K562 (cell line): Measurements from ENCODE around the gene SPATC1L. TPM values are rescaled to one million over a fixed set of nuclear protein-coding genes. Genes with fewer than 3 reads are reported as not detected.

ENCODE experiments used
- ATAC-seq: fragments of 200-7000 bp; cut with Tn5 transposase; 3 replicates; pipeline ENCODE4 v1.9.1; 2020; ENCODE audit warnings: moderate library complexity
- BruUV-seq: library from RNA; stranded (reverse); fragments of 400-500 nt; replicated peaks from 2 replicates; lab custom pipeline; 2021; lab: Mats Ljungman, UMichigan
- CTCF ChIA-PET: fragments of 300-600 bp; formaldehyde crosslinking; extraction: SDS; loops from one replicate; lab custom pipeline; 2021; ENCODE audit warnings: low intra/inter-chr PET ratio; lab: Yijun Ruan, JAX
- POLR2A ChIA-PET: fragments of 300-600, 350-650 bp; sonication (Branson Sonifier 250); formaldehyde crosslinking; extraction: SDS; loops from one replicate; lab custom pipeline; 2021; ENCODE audit warnings: antibody characterized with exemption, inconsistent platforms; lab: Yijun Ruan, JAX
- DNase-seq, 4 experiments: peaks; one replicate each; pipeline versions ENCODE4 v3.0.0 to v3.0.0-alpha.2; 2011 to 2018; ENCODE audit warnings: low spot score in 3 of 4, mixed read lengths in 3 of 4; ENCODE audit errors: extremely low read depth in 1 of 4
- FAIRE-seq: peaks from 2 replicates; lab custom pipeline; 2011; peaks lifted over from hg19 to GRCh38; lab: Jason Lieb, UNC
- H2AFZ ChIP-seq: 2 replicates; pipeline ENCODE4 v1.6.0; 2011; ENCODE audit warnings: low read depth, low read length, control low read depth, inconsistent platforms
- H3K27ac ChIP-seq: fragments of 200-600 bp; 3 replicates; pipeline ENCODE4 v1.8.0; 2011; ENCODE audit warnings: low read depth, mild to moderate bottlenecking, control low read depth, inconsistent platforms, low read length, moderate library complexity, mixed read lengths; ENCODE audit errors: extremely low read depth
- H3K27me3 ChIP-seq, 2 experiments: fragments of 300-600 bp in 1 of 2; 2 replicates in 1 of 2; 3 replicates in 1 of 2; pipeline versions ENCODE4 v1.6.0 to v1.8.0; 2011; ENCODE audit warnings: inconsistent platforms in 2 of 2, low read length in 2 of 2, mild to moderate bottlenecking in 1 of 2, mixed read lengths in 1 of 2, moderate library complexity in 1 of 2; ENCODE audit not compliant: control insufficient read depth in 2 of 2, insufficient read depth in 2 of 2
- H3K36me3 ChIP-seq: fragments of 300-600 bp; 3 replicates; pipeline ENCODE4 v1.8.0; 2011; ENCODE audit warnings: mild to moderate bottlenecking, low read length, inconsistent platforms; ENCODE audit not compliant: control insufficient read depth, insufficient read depth
- H3K4me1 ChIP-seq, 2 experiments: fragments of 200-600 bp in 1 of 2; replicated peaks in 1 of 2; 2 replicates in 1 of 2; 3 replicates in 1 of 2; pipeline versions ENCODE4 v1.5.1 to v1.8.0; 2011; ENCODE audit warnings: inconsistent platforms in 2 of 2, low read length in 2 of 2, mild to moderate bottlenecking in 1 of 2, mixed read lengths in 1 of 2, moderate library complexity in 1 of 2; ENCODE audit not compliant: control insufficient read depth in 2 of 2, insufficient read depth in 2 of 2
- H3K4me2 ChIP-seq: 2 replicates; pipeline ENCODE4 v1.6.1; 2011; ENCODE audit warnings: low read length, control low read depth, inconsistent platforms, mixed read lengths; ENCODE audit not compliant: insufficient read depth
- H3K4me3 ChIP-seq: fragments of 200-600 bp; sonication (generic), shearing (Covaris generic); 2 replicates; pipeline ENCODE4 v1.5.1; 2016; ENCODE audit warnings: control low read depth, inconsistent platforms
- H3K79me2 ChIP-seq: fragments of 200-600 bp; 3 replicates; pipeline ENCODE4 v1.8.0; 2011; ENCODE audit warnings: low read length, inconsistent platforms; ENCODE audit not compliant: control insufficient read depth, insufficient read depth
- H3K9ac ChIP-seq, 2 experiments: 2 replicates each; pipeline versions ENCODE4 v1.6.0 to v1.6.1; 2011; ENCODE audit warnings: low read depth in 2 of 2, low read length in 2 of 2, control low read depth in 1 of 2, inconsistent platforms in 1 of 2, mild to moderate bottlenecking in 1 of 2, mixed read lengths in 1 of 2; ENCODE audit not compliant: insufficient read depth in 1 of 2
- H3K9me1 ChIP-seq: one replicate; pipeline ENCODE4 v1.6.0; 2011; ENCODE audit warnings: inconsistent platforms, mild to moderate bottlenecking, low read length, moderate library complexity; ENCODE audit not compliant: control insufficient read depth, insufficient read depth
- H3K9me3 ChIP-seq: replicated peaks from 2 replicates; pipeline ENCODE4 v1.5.1; 2011; ENCODE audit warnings: low read depth, low read length, inconsistent platforms; ENCODE audit not compliant: control insufficient read depth, insufficient read depth
- H4K20me1 ChIP-seq: replicated peaks from 2 replicates; pipeline ENCODE4 v1.6.1; 2011; ENCODE audit warnings: low read length, inconsistent platforms, mixed read lengths; ENCODE audit not compliant: control insufficient read depth, insufficient read depth
- POLR2G ChIP-seq: fragments of 200-400 bp; formaldehyde crosslinking; IDR thresholded peaks from 2 replicates; pipeline ENCODE4 v1.6.1; 2017; ENCODE audit warnings: low read depth, mild to moderate bottlenecking, antibody characterized with exemption, low read length, moderate library complexity
- ZNF444 ChIP-seq: fragments of 250-450 bp; sonication (Bioruptor Pico); IDR thresholded peaks from 2 replicates; pipeline ENCODE4 v1.4.0; 2020; ENCODE audit warnings: mild to moderate bottlenecking, moderate library complexity
- WGBS: fragments of 100-300 bp; shearing (Covaris generic); methylation state at CpG from one replicate; pipeline ENCODE4 v1.1.6; 2016; ENCODE audit warnings: low coverage, mixed read lengths; ENCODE audit not compliant: insufficient coverage; ENCODE audit errors: missing lambda C conversion rate; 5-methylcytosine and 5-hydroxymethylcytosine counted together
- in situ Hi-C: fragments of 300-500 bp; cut with MboI; formaldehyde crosslinking; loops from 4 replicates; pipeline ENCODE4 v1.15.0; 2018; ENCODE audit warnings: inconsistent platforms, mixed read lengths
- intact Hi-C: fragments of 100-400 bp; cut with micrococcal nuclease; formaldehyde crosslinking; loops from 2 replicates; pipeline ENCODE4 v1.14.2; 2022
- polyA plus RNA-seq, 8 experiments: library from polyadenylated mRNA; depleted of rRNA in 4 of 8; stranded (reverse) in 5 of 8; unstranded in 3 of 8; fragments of >200 nt; fragmentation: Nextera tagmentation in 2 of 8; fragmentation: Illumina TruSeq in 1 of 8; extraction: Ambion mirVana in 2 of 8; extraction: Trizol in 1 of 8; gene quantifications; 2 replicates each; pipeline versions ENCODE4 v1.2.1 to v1.2.3, GENCODE V29; 2011 to 2014; ENCODE audit warnings: inconsistent platforms in 1 of 8, missing spikeins in 1 of 8
- total RNA-seq, 7 experiments: library from RNA; depleted of rRNA in 6 of 7; stranded (reverse); fragments of >200 nt in 6 of 7; fragmentation: Illumina TruSeq in 2 of 7; extraction: Trizol in 2 of 7; gene quantifications; 2 replicates each; pipeline versions ENCODE4 v1.2.1 to v1.2.3, GENCODE V29; 2011 to 2021; ENCODE audit warnings: low replicate concordance in 1 of 7

SPATC1L gene
- total and polyA plus RNA-seq, 9 of the 15 experiments (the other 6 are each of a cell fraction or from before 2014, with no cell fraction given) = 0.14 to 121 (median 34.0) TPM; not detected in 1

DNA sequence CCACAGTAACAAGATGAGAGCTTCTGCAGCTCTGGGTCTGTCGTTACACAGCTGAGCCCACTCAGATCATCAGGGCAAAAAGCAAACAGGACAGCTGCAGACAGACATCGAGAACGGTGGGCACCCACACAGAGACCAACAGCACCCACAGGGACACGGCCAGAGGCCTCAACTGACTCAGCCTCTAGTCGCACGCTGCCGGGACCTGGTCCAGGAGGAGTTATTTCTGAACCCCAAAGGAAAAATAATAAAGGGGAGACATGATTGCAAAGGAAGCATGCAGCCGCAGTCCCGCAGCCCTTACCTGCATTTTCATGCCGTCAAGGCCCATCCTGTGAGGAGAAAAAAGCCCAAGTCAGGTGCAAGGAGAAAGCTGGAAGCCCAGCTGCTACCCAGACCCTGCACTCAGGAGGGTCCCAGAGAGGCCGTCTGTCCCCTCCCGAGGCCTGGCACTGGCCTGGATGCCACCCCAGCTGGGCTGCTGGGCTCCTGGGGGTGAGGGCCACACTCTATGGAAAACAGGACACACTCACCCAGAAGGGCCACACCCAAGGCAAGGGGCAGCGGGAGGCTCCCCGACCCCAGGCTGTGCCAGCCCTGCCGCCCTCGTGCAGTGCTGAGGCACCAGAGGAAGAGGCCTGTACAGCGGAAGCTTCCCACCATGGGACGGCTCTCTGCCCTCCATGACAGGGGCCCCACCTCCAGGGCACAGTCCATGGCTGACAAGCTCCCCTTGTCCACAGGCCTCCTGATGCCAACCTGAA, 28.6 kb upstream of the SPATC1L start:
- no peak overlapping the region for H3K4me2 ChIP-seq
- H3K79me2 ChIP-seq = no peaks in the 10 kb centered on the region
- no peak overlapping the region for H3K4me3 ChIP-seq
- 92% methylated on average over 18 of the region's 18 CpGs for WGBS
- H3K9ac ChIP-seq = peak overlapping the region in 1 of 2 experiments; percentile 43; a peak in 1 of 4 replicates
- H3K27me3 ChIP-seq = no peaks in the 10 kb centered on the region
- intact Hi-C loops = no loop called here
- H4K20me1 ChIP-seq = no peaks in the 10 kb centered on the region; the same call in 1 of the 2 replicates
- no peak overlapping the region for H2AFZ ChIP-seq
- no peak for DNase-seq
- ATAC-seq = no peak
- no peak for TF ChIP-seq ZNF444 (CRISPR knock-in tag)
- TF ChIP-seq POLR2G = peak; percentile 9
- peaks cover 88% of the 10 kb centered on the region; the same call in 2 of the 3 replicates for H3K36me3 ChIP-seq
- H3K27ac ChIP-seq = no peak overlapping the region
- ChIA-PET CTCF (no interaction called here), POLR2A (no interaction called here)
- FAIRE-seq = no peak
- no peaks in the 10 kb centered on the region for H3K9me3 ChIP-seq
- in situ Hi-C loops = no loop called here
- H3K9me1 ChIP-seq = no peaks in the 10 kb centered on the region
- BruUV-seq = no TSS peak
- H3K4me1 ChIP-seq = peaks cover 0 to 27% of the 10 kb centered on the region in 2 experiments; a peak in 1 of 5 replicates
